GM23338 (cell line): Measurements from ENCODE around the gene AGBL2. TPM values are rescaled to one million over a fixed set of nuclear protein-coding genes. Genes with fewer than 3 reads are reported as not detected.

Experiments used
- ATAC-seq: fragments of 200-7000 bp; cut with Tn5 transposase; 3 replicates; pipeline ENCODE4 v1.9.1; 2020
- DNase-seq: peaks from one replicate; pipeline ENCODE4 v3.0.0-alpha.2; 2015; ENCODE audit warnings: low spot score
- H2AFZ ChIP-seq: fragments of 200-600 bp; sonication (generic); 2 replicates; pipeline ENCODE4 v1.8.0; 2016; ENCODE audit warnings: antibody characterized with exemption, mild to moderate bottlenecking, moderate library complexity
- H3F3A ChIP-seq: fragments of 200-600 bp; sonication (generic); replicated peaks from 2 replicates; pipeline ENCODE4 v1.8.0; 2017; ENCODE audit warnings: antibody characterized with exemption, mixed run types, low read depth
- H3K27ac ChIP-seq: fragments of 200-600 bp; sonication (generic); 2 replicates; pipeline ENCODE4 v1.6.1; 2016; ENCODE audit warnings: low read depth
- H3K27me3 ChIP-seq: fragments of 200-600 bp; sonication (generic); 2 replicates; pipeline ENCODE4 v1.8.0; 2016; ENCODE audit warnings: mild to moderate bottlenecking, mixed run types, moderate library complexity; ENCODE audit not compliant: insufficient read depth
- H3K36me3 ChIP-seq: fragments of 200-600 bp; sonication (generic); 2 replicates; pipeline ENCODE4 v1.8.0; 2016; ENCODE audit warnings: mild to moderate bottlenecking; ENCODE audit not compliant: insufficient read depth
- H3K4me1 ChIP-seq: fragments of 200-600 bp; sonication (generic); 2 replicates; pipeline ENCODE4 v1.8.0; 2016; ENCODE audit warnings: mild to moderate bottlenecking, moderate library complexity; ENCODE audit not compliant: insufficient read depth
- H3K4me2 ChIP-seq: fragments of 200-600 bp; sonication (generic); 2 replicates; pipeline ENCODE4 v1.7.1; 2017; ENCODE audit warnings: mixed run types
- H3K4me3 ChIP-seq: fragments of 200-600 bp; sonication (generic); 2 replicates; pipeline ENCODE4 v1.6.1; 2016; ENCODE audit warnings: mixed run types
- H3K79me2 ChIP-seq: fragments of 200-600 bp; sonication (generic); replicated peaks from 2 replicates; pipeline ENCODE4 v1.8.0; 2017; ENCODE audit warnings: mild to moderate bottlenecking; ENCODE audit not compliant: insufficient read depth
- H3K9me2 ChIP-seq: fragments of 200-600 bp; sonication (generic); 2 replicates; pipeline ENCODE4 v1.8.0; 2017; ENCODE audit not compliant: insufficient read depth
- H4K20me1 ChIP-seq: fragments of 200-600 bp; sonication (generic); replicated peaks from 2 replicates; pipeline ENCODE4 v1.8.0; 2017; ENCODE audit warnings: mild to moderate bottlenecking; ENCODE audit not compliant: insufficient read depth
- H3K27ac Mint-ChIP-seq: 2 replicates; pipeline ENCODE4 v1.8.0; 2020; ENCODE audit warnings: inconsistent platforms, mild to moderate bottlenecking, moderate library complexity, mixed read lengths
- H3K27me3 Mint-ChIP-seq: 3 replicates; pipeline ENCODE4 v1.8.0; 2022; ENCODE audit warnings: low read depth, mild to moderate bottlenecking, moderate library complexity, mixed read lengths, inconsistent platforms; ENCODE audit not compliant: insufficient read depth, poor library complexity
- H3K36me3 Mint-ChIP-seq: 3 replicates; pipeline ENCODE4 v1.8.0; 2021; ENCODE audit warnings: low read depth, mild to moderate bottlenecking, inconsistent platforms, moderate library complexity, mixed read lengths
- H3K4me1 Mint-ChIP-seq: 3 replicates; pipeline ENCODE4 v1.8.0; 2020; ENCODE audit warnings: mild to moderate bottlenecking, inconsistent platforms, mixed read lengths
- H3K4me3 Mint-ChIP-seq: 3 replicates; pipeline ENCODE4 v1.8.0; 2021; ENCODE audit warnings: moderate library complexity, mild to moderate bottlenecking, inconsistent platforms, mixed read lengths
- H3K9me3 Mint-ChIP-seq: 3 replicates; pipeline ENCODE4 v1.8.0; 2020; ENCODE audit warnings: moderate library complexity, mild to moderate bottlenecking, inconsistent platforms, mixed read lengths
- CREB1 ChIP-seq: fragments of 250-450 bp; sonication (Bioruptor Pico); IDR thresholded peaks from 2 replicates; pipeline ENCODE4 v1.5.0; 2020; ENCODE audit warnings: low read depth, mild to moderate bottlenecking, moderate library complexity
- CTCF ChIP-seq, 2 experiments: fragments of 200-600 bp in 1 of 2; sonication (generic) in 1 of 2; conservative IDR thresholded peaks; 2 replicates each; pipeline versions ENCODE4 v1.5.1 to v1.6.1; 2016 to 2017; ENCODE audit warnings: antibody characterized with exemption in 2 of 2, low read depth in 2 of 2, mild to moderate bottlenecking in 2 of 2, moderate library complexity in 1 of 2
- EZH2phosphoT487 ChIP-seq: fragments of 200-600 bp; sonication (generic); IDR thresholded peaks from one replicate; pipeline ENCODE4 v1.8.1; 2018; ENCODE audit warnings: antibody characterized with exemption; ENCODE audit not compliant: unreplicated experiment
- JUNB ChIP-seq: IDR thresholded peaks from one replicate; pipeline ENCODE4 v1.6.1; 2016; ENCODE audit warnings: antibody characterized with exemption; ENCODE audit not compliant: unreplicated experiment
- STAT1 ChIP-seq: IDR thresholded peaks from one replicate; pipeline ENCODE4 v1.6.1; 2016; ENCODE audit warnings: antibody characterized with exemption; ENCODE audit not compliant: unreplicated experiment
- ZNF114 ChIP-seq: fragments of 250-450 bp; sonication (Bioruptor Pico); IDR thresholded peaks from 2 replicates; pipeline ENCODE4 v1.5.0; 2020; ENCODE audit warnings: mild to moderate bottlenecking, moderate library complexity
- ZNF462 ChIP-seq: fragments of 250-450 bp; sonication (Bioruptor Pico); IDR thresholded peaks from 2 replicates; pipeline ENCODE4 v1.5.0; 2020; ENCODE audit warnings: mild to moderate bottlenecking, moderate library complexity
- polyA plus RNA-seq: library from polyadenylated mRNA; unstranded; fragments of >200 nt; fragmentation: Nextera tagmentation; extraction: Ambion mirVana; gene quantifications from 2 replicates; pipeline ENCODE4 v1.2.1, GENCODE V29; 2016
- total RNA-seq: library from RNA; depleted of rRNA; stranded (reverse); fragments of >200 nt; shearing (Covaris generic); gene quantifications from 2 replicates; pipeline ENCODE4 v1.2.3, GENCODE V29; 2014
- TF ChIP-seq, protein P1 (sequence below): IDR thresholded peaks from one replicate; pipeline ENCODE4 v1.6.1; 2018; ENCODE audit warnings: antibody characterized with exemption; ENCODE audit not compliant: unreplicated experiment

AGBL2 gene
- total and polyA plus RNA-seq, 2 experiments from 2014 or later = 5.1 to 5.6 TPM

DNA sequence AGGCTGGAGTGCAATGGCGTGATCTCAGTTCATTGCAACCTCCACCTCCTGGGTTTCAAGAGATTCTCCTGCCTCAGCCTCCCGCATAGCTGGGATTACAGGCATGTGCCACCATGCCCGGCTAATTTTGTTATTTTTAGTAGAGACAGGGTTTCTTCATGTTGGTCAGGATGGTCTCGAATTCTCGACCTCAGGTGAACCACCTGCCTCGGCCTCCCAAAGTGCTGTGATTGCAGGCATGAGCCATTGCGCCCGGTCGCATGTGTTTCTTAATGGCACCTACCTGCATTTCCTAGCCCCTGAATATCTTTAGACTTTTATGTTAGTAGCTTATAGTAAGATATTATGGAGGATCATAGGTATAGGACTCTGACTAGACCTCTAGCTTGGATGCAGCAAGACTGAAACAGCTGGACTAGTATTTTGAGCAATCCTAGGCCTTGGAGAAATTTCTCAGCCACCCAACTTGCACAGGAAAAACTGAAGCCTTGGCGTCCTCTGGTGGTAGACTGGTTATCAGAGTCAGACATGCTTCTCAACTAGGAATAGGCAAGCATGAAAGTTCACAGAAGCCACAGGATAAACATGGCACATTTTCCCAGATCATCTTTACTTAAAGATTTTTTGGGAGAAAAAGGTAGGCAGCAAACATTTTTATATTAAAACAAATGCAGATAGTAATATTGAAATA is 98.3 kb downstream of the AGBL2 start:
- Histone ChIP-seq H2AFZ (no peak overlapping the region), H3K4me2 (no peak overlapping the region), H3K79me2 (no peaks in the 10 kb centered on the region), H3K27me3 (no peaks in the 10 kb centered on the region), H4K20me1 (peaks cover 8% of the 10 kb centered on the region), H3F3A (peaks cover 7% of the 10 kb centered on the region; the same call in 1 of the 2 replicates), H3K4me3 (no peak overlapping the region), H3K27ac (no peak overlapping the region), H3K9me2 (no peaks in the 10 kb centered on the region), H3K4me1 (no peaks in the 10 kb centered on the region), H3K36me3 (peaks cover 14% of the 10 kb centered on the region)
- ATAC-seq (peak; percentile 84), DNase-seq (peak; percentile 77)
- no peaks in the 10 kb centered on the region for H3K27me3 Mint-ChIP-seq
- no peak overlapping the region for H3K27ac Mint-ChIP-seq
- H3K4me1 Mint-ChIP-seq = no peaks in the 10 kb centered on the region
- peak; percentile 84 to 88 for TF ChIP-seq CTCF (conservative IDR thresholded peaks at IDR 0.05; ENCODE audit: low read depth in 2 of 2)
- TF ChIP-seq, protein P1, sequence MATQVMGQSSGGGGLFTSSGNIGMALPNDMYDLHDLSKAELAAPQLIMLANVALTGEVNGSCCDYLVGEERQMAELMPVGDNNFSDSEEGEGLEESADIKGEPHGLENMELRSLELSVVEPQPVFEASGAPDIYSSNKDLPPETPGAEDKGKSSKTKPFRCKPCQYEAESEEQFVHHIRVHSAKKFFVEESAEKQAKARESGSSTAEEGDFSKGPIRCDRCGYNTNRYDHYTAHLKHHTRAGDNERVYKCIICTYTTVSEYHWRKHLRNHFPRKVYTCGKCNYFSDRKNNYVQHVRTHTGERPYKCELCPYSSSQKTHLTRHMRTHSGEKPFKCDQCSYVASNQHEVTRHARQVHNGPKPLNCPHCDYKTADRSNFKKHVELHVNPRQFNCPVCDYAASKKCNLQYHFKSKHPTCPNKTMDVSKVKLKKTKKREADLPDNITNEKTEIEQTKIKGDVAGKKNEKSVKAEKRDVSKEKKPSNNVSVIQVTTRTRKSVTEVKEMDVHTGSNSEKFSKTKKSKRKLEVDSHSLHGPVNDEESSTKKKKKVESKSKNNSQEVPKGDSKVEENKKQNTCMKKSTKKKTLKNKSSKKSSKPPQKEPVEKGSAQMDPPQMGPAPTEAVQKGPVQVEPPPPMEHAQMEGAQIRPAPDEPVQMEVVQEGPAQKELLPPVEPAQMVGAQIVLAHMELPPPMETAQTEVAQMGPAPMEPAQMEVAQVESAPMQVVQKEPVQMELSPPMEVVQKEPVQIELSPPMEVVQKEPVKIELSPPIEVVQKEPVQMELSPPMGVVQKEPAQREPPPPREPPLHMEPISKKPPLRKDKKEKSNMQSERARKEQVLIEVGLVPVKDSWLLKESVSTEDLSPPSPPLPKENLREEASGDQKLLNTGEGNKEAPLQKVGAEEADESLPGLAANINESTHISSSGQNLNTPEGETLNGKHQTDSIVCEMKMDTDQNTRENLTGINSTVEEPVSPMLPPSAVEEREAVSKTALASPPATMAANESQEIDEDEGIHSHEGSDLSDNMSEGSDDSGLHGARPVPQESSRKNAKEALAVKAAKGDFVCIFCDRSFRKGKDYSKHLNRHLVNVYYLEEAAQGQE = no peak
- no peaks in the 10 kb centered on the region for H3K9me3 Mint-ChIP-seq
- peaks cover 25% of the 10 kb centered on the region; the same call in 2 of the 3 replicates for H3K36me3 Mint-ChIP-seq
- no peak overlapping the region for H3K4me3 Mint-ChIP-seq

DNA sequence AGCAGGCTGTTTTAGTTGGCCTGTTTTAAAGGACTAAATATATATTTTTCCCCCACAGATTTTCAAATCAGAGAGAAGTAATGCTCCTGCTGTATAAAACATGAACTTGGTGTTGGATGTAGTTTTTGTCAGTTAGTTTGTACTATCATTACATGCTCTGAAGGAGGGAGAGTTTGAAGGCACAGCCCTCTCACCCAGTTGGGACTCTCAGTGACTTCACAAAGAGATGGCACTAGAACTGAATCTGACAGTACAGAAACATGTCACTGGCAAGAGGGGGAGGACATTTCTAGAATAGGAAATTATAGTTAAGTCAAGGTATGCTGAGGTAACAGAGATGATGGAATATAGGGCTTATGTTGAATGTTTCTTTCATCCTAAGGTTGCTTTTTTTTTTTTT is 99.9 kb downstream of the AGBL2 start:
- Mint-ChIP-seq H3K27ac (no peak overlapping the region), H3K4me3 (no peak overlapping the region), H3K36me3 (peaks cover 12% of the 10 kb centered on the region; the same call in 2 of the 3 replicates), H3K27me3 (peaks cover 4% of the 10 kb centered on the region), H3K4me1 (no peaks in the 10 kb centered on the region), H3K9me3 (no peaks in the 10 kb centered on the region)
- Histone ChIP-seq H3K4me2 (no peak overlapping the region), H3K27ac (no peak overlapping the region), H3F3A (peaks cover 7% of the 10 kb centered on the region; the same call in 1 of the 2 replicates), H2AFZ (no peak overlapping the region), H3K79me2 (no peaks in the 10 kb centered on the region), H3K9me2 (no peaks in the 10 kb centered on the region), H3K4me3 (no peak overlapping the region), H3K4me1 (no peaks in the 10 kb centered on the region), H4K20me1 (peaks cover 7% of the 10 kb centered on the region), H3K36me3 (peaks cover 4% of the 10 kb centered on the region), H3K27me3 (no peaks in the 10 kb centered on the region)
- DNase-seq (no peak), ATAC-seq (no peak)
- TF ChIP-seq JUNB (no peak), EZH2phosphoT487 (no peak), CREB1 (CRISPR knock-in tag) (no peak), ZNF462 (CRISPR knock-in tag) (no peak), STAT1 (no peak), ZNF114 (no peak)
